AG09319 (cell line): ENCODE data around the gene GABBR2.

Experiments used
- DNase-seq: peaks from one replicate; pipeline ENCODE4 v3.0.0-alpha.2; 2010; ENCODE audit warnings: low read depth; ENCODE audit errors: extremely low read depth
- CTCF ChIP-seq: IDR thresholded peaks from 2 replicates; pipeline ENCODE4 v1.5.1; 2011; ENCODE audit warnings: low read depth, mild to moderate bottlenecking, inconsistent platforms, low read length, moderate library complexity

GABBR2 gene

GRCh38 chr9:98312365-98312764, 396.4 kb downstream of the GABBR2 start:
- no peak for TF ChIP-seq CTCF
- DNase-seq = no peak

DNA sequence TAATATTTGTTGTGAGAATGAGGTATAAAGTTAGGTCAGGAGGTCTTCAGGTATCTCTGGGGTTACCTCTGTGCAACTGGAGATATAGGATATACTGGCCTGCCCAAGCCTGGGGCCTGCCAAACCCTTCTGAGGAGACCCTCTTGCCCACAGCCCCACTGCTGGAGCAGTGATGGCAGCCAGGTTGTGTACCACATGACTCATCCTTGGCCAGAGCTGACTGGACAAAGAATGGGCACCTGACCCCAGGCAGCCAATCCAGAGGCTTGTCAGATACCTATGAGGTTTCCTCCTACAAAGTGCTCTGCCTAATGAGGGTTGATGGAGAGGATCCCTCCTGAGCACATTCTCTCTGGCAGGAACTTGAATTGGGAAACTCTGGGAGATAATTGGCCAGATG, 397.2 kb downstream of the GABBR2 start:
- no peak for TF ChIP-seq CTCF

DNA sequence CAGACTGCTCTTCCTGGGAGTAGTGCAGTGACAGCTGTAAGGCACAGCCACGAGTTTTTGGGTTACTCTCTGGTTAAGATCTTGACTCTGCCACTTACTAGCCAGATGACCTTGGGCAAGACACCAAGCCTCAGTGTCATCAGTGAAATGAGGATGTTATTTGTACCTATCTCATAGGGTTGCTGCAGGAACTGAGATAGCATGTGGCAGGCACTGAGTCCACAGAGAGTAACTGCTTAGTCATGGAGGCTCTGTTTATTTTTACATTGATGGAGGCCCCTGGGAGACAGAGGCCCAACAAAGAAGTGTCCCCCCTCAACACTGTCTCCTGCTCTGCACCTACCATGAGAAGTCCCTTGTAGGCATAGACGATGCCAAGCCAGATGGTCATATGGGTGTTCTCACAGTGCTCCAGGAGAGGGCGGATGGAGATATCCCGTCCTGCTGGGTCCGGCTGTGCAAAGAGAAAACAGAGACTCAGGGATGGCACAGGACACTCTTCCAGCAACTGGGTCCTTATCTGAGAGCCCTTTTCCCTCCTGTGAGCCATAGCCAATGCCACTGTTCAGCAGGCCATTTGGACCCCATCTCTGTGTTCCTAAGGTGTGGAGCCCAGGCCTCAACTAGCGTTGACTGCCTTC, 397.9 kb downstream of the GABBR2 start:
- TF ChIP-seq CTCF = no peak
- DNase-seq = no peak

More for the DNA sequence above, 397.2 kb downstream of the GABBR2 start:
- DNase-seq = no peak

- no peak for DNase-seq
- TF ChIP-seq CTCF = no peak
Observed at GRCh38 chr9:98306384-98307145, 402.2 kb downstream of the GABBR2 start.

GRCh38 chr9:98304381-98304780, 404.4 kb downstream of the GABBR2 start:
- DNase-seq = no peak
- TF ChIP-seq CTCF = no peak

GRCh38 chr9:98303633-98304125, 405.1 kb downstream of the GABBR2 start:
- DNase-seq = no peak
- no peak for TF ChIP-seq CTCF

GRCh38 chr9:98302938-98303632, 405.6 kb downstream of the GABBR2 start:
- TF ChIP-seq CTCF = no peak

More at GRCh38 chr9:98302938-98303632, 405.6 kb downstream of the GABBR2 start:
- DNase-seq = no peak
